PC-3 (cell line): ENCODE data around the gene WAS. TPM values are rescaled to one million over a fixed set of nuclear protein-coding genes. Genes with fewer than 3 reads are reported as not detected.
"Not testable (repeated sequence)": the region's sequence is repeated elsewhere in the genome, so short reads cannot be mapped to it uniquely, and the experiment has no call there.

Experiments used
- ATAC-seq: fragments of 200-7000 bp; cut with Tn5 transposase; 2 replicates; pipeline ENCODE4 v1.9.1; 2020; ENCODE audit warnings: mild to moderate bottlenecking, moderate library complexity
- BruUV-seq: library from RNA; stranded (reverse); fragments of 400-500 nt; replicated peaks from 2 replicates; lab custom pipeline; 2021; lab: Mats Ljungman, UMichigan
- CTCF ChIA-PET: fragments of 300-600 bp; sonication (Branson Sonifier 250); formaldehyde crosslinking; loops from one replicate; lab custom pipeline; 2022; ENCODE audit warnings: antibody characterized with exemption; lab: Charles Lee
- POLR2A ChIA-PET: fragments of 300-600 bp; sonication (Branson Sonifier 250); formaldehyde crosslinking; loops from one replicate; lab custom pipeline; 2022; ENCODE audit warnings: antibody characterized with exemption; ENCODE audit not compliant: unreplicated experiment; lab: Charles Lee
- DNase-seq: peaks from one replicate; pipeline ENCODE4 v3.0.0-alpha.2; 2015
- H2AFZ ChIP-seq: fragments of 300-600 bp; sonication (generic); 2 replicates; pipeline ENCODE4 v1.6.0; 2016; ENCODE audit warnings: antibody characterized with exemption, low read length
- H3F3A ChIP-seq: fragments of 300-600 bp; sonication (generic); one replicate; pipeline ENCODE4 v1.6.0; 2017; ENCODE audit warnings: antibody characterized with exemption, low read length, control low read depth, mild to moderate bottlenecking; ENCODE audit not compliant: unreplicated experiment
- H3K27ac ChIP-seq: fragments of 300-600 bp; sonication (generic); 2 replicates; pipeline ENCODE4 v1.5.1; 2016; ENCODE audit warnings: mild to moderate bottlenecking, low read length
- H3K27me3 ChIP-seq: fragments of 300-600 bp; sonication (generic); 2 replicates; pipeline ENCODE4 v1.6.1; 2016; ENCODE audit warnings: low read length, mixed read lengths
- H3K36me3 ChIP-seq: fragments of 300-600 bp; sonication (generic); 2 replicates; pipeline ENCODE4 v1.6.1; 2016; ENCODE audit warnings: low read depth, mixed run types, low read length, mixed read lengths
- H3K4me1 ChIP-seq: fragments of 300-600 bp; sonication (generic); 2 replicates; pipeline ENCODE4 v1.5.1; 2016; ENCODE audit warnings: low read length; ENCODE audit not compliant: insufficient read depth
- H3K4me2 ChIP-seq: fragments of 300-600 bp; sonication (generic); 2 replicates; pipeline ENCODE4 v1.6.0; 2016; ENCODE audit warnings: low read length
- H3K4me3 ChIP-seq: fragments of 300-600 bp; sonication (generic); 2 replicates; pipeline ENCODE4 v1.5.1; 2016; ENCODE audit warnings: mild to moderate bottlenecking, low read length, mixed read lengths
- H3K79me2 ChIP-seq: fragments of 300-600 bp; sonication (generic); 2 replicates; pipeline ENCODE4 v1.6.1; 2017; ENCODE audit warnings: low read length, mixed read lengths
- H3K9ac ChIP-seq: fragments of 300-600 bp; sonication (generic); 2 replicates; pipeline ENCODE4 v1.6.0; 2016; ENCODE audit warnings: mild to moderate bottlenecking, low read length
- H3K9me2 ChIP-seq: fragments of 300-600 bp; sonication (generic); replicated peaks from 2 replicates; pipeline ENCODE4 v1.6.1; 2016; ENCODE audit warnings: mixed run types, low read length, mixed read lengths
- H3K9me3 ChIP-seq: fragments of 300-600 bp; sonication (generic); 2 replicates; pipeline ENCODE4 v1.6.1; 2016; ENCODE audit warnings: low read length, mixed read lengths
- H4K20me1 ChIP-seq: fragments of 300-600 bp; sonication (generic); 2 replicates; pipeline ENCODE4 v1.6.1; 2016; ENCODE audit warnings: low read length, mixed read lengths
- EZH2 ChIP-seq: fragments of 300-600 bp; sonication (generic); IDR thresholded peaks from one replicate; pipeline ENCODE4 v1.6.1; 2017; ENCODE audit warnings: antibody characterized with exemption, mild to moderate bottlenecking, low read length; ENCODE audit not compliant: unreplicated experiment
- EZH2phosphoT487 ChIP-seq: fragments of 300-600 bp; sonication (generic); IDR thresholded peaks from 2 replicates; pipeline ENCODE4 v1.6.1; 2018; ENCODE audit warnings: mild to moderate bottlenecking, antibody characterized with exemption, low read length, borderline replicate concordance
- intact Hi-C: fragments of 100-400 bp; cut with micrococcal nuclease; formaldehyde crosslinking; loops from 2 replicates; pipeline ENCODE4 v1.9.0; 2023
- total RNA-seq: library from RNA; depleted of rRNA; stranded (reverse); fragments of >200 nt; gene quantifications from 2 replicates; pipeline ENCODE4 v1.2.3, GENCODE V29; 2014
- TF ChIP-seq, protein P1 (sequence below): fragments of 300-600 bp; sonication (generic); conservative IDR thresholded peaks from 2 replicates; pipeline ENCODE4 v1.5.1; 2017; ENCODE audit warnings: antibody characterized with exemption, low read depth, mild to moderate bottlenecking, low read length

The WAS gene
- total RNA-seq, 1 experiment from 2014 or later: 0.66 TPM

- H4K20me1 ChIP-seq: no peaks in the 10 kb centered on the region
- no peak for TF ChIP-seq EZH2
- TF ChIP-seq EZH2phosphoT487: no peak
- TF ChIP-seq, protein P1, sequence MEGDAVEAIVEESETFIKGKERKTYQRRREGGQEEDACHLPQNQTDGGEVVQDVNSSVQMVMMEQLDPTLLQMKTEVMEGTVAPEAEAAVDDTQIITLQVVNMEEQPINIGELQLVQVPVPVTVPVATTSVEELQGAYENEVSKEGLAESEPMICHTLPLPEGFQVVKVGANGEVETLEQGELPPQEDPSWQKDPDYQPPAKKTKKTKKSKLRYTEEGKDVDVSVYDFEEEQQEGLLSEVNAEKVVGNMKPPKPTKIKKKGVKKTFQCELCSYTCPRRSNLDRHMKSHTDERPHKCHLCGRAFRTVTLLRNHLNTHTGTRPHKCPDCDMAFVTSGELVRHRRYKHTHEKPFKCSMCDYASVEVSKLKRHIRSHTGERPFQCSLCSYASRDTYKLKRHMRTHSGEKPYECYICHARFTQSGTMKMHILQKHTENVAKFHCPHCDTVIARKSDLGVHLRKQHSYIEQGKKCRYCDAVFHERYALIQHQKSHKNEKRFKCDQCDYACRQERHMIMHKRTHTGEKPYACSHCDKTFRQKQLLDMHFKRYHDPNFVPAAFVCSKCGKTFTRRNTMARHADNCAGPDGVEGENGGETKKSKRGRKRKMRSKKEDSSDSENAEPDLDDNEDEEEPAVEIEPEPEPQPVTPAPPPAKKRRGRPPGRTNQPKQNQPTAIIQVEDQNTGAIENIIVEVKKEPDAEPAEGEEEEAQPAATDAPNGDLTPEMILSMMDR: no peak
- intact Hi-C loops: no loop called here
Measured at GRCh38 chrX:48685416-48685815, 1.8 kb downstream of the WAS start.

DNA sequence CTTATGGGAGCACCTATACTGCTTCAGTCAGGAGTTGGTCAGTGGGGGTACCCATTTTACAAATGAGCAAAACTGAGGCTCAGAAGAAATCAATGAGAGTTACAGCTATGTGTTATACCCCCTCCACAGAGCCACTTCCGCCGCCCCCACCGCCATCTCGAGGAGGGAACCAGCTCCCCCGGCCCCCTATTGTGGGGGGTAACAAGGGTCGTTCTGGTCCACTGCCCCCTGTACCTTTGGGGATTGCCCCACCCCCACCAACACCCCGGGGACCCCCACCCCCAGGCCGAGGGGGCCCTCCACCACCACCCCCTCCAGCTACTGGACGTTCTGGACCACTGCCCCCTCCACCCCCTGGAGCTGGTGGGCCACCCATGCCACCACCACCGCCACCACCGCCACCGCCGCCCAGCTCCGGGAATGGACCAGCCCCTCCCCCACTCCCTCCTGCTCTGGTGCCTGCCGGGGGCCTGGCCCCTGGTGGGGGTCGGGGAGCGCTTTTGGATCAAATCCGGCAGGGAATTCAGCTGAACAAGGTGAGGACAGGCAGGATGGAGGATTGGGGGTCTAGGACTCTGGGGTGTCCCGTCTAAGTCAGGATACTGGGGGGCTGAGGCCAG is 5.0 kb downstream of the WAS start:
- H3K4me2 ChIP-seq: no peak overlapping the region
- ChIA-PET POLR2A (no interaction called here), CTCF (no interaction called here)
- no peak overlapping the region for H3K27ac ChIP-seq
- DNase-seq (no peak), ATAC-seq (no peak)
- H3K9me3 ChIP-seq: no peaks in the 10 kb centered on the region
- no peaks in the 10 kb centered on the region for H3F3A ChIP-seq
- no peaks in the 10 kb centered on the region for H3K79me2 ChIP-seq
- intact Hi-C loops: no loop called here
- H3K27me3 ChIP-seq: no peaks in the 10 kb centered on the region
- no TSS peak for BruUV-seq
- no peaks in the 10 kb centered on the region for H3K36me3 ChIP-seq
- no peaks in the 10 kb centered on the region for H4K20me1 ChIP-seq
- H3K4me1 ChIP-seq: no peaks in the 10 kb centered on the region
- TF ChIP-seq, protein P1: no peak
- no peak for TF ChIP-seq EZH2phosphoT487
- no peak overlapping the region for H3K4me3 ChIP-seq
- no peaks in the 10 kb centered on the region for H3K9me2 ChIP-seq
- no peak overlapping the region for H2AFZ ChIP-seq
- H3K9ac ChIP-seq: no peak overlapping the region

More at GRCh38 chrX:48685416-48685815, 1.8 kb downstream of the WAS start:
- H3K79me2 ChIP-seq: no peaks in the 10 kb centered on the region
- H3K9me3 ChIP-seq: no peaks in the 10 kb centered on the region
- no peak for ATAC-seq
- H3K4me2 ChIP-seq: no peak overlapping the region
- H3K4me1 ChIP-seq: no peaks in the 10 kb centered on the region
- DNase-seq: no peak
- ChIA-PET POLR2A (no interaction called here), CTCF (no interaction called here)
- no peaks in the 10 kb centered on the region for H3K27me3 ChIP-seq
- no peaks in the 10 kb centered on the region for H3F3A ChIP-seq
- H3K27ac ChIP-seq: no peak overlapping the region
- H3K4me3 ChIP-seq: no peak overlapping the region
- no peaks in the 10 kb centered on the region for H3K9me2 ChIP-seq
- no peaks in the 10 kb centered on the region for H3K36me3 ChIP-seq
- no peak overlapping the region for H3K9ac ChIP-seq
- BruUV-seq: no TSS peak
- no peak overlapping the region for H2AFZ ChIP-seq

GRCh38 chrX:48689208-48689920 is 5.8 kb downstream of the WAS start:
- Histone ChIP-seq H3K27ac (no peak overlapping the region), H3F3A (no peaks in the 10 kb centered on the region), H3K4me3 (no peak overlapping the region), H3K9me2 (no peaks in the 10 kb centered on the region), H3K4me1 (no peaks in the 10 kb centered on the region), H4K20me1 (no peaks in the 10 kb centered on the region), H2AFZ (no peak overlapping the region), H3K9ac (no peak overlapping the region), H3K36me3 (no peaks in the 10 kb centered on the region), H3K4me2 (no peak overlapping the region), H3K9me3 (no peaks in the 10 kb centered on the region), H3K79me2 (no peaks in the 10 kb centered on the region), H3K27me3 (no peaks in the 10 kb centered on the region)
- TF ChIP-seq, protein P1: no peak
- no peak for TF ChIP-seq EZH2phosphoT487
- TF ChIP-seq EZH2: no peak
- BruUV-seq: no TSS peak
- ChIA-PET POLR2A (no interaction called here), CTCF (no interaction called here)
- ATAC-seq (no peak), DNase-seq (no peak)
- intact Hi-C loops: no loop called here

DNA sequence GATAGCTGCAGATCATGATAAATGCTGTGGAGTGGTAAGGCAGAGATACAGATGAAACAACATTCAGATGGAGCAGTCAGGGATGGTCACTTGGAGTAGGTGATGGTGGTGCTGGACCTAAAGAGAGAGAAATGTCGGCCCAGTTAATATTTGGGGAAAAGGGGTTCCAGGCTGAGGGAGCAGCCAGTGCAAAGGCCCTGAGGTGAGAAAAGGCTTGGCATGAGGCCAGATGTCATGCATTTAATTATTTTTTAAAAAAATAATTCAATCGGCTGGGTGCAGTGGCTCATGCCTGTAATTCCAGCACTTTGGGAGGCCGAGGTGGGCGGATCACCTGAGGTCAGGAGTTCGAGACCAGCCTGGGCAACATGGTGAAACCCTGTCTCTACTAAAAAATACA is 8.1 kb downstream of the WAS start:
- H3K36me3 ChIP-seq, H3K9me2 ChIP-seq, BruUV-seq, H3K27ac ChIP-seq, intact Hi-C loops, H4K20me1 ChIP-seq, H3K4me1 ChIP-seq, CTCF ChIA-PET, H3F3A ChIP-seq, H2AFZ ChIP-seq, DNase-seq, H3K4me3 ChIP-seq, H3K9me3 ChIP-seq, H3K79me2 ChIP-seq, H3K27me3 ChIP-seq, H3K4me2 ChIP-seq, H3K9ac ChIP-seq, ATAC-seq: not testable (repeated sequence)
- POLR2A ChIA-PET: interaction anchor here (0.7 kb wide), 1 partner anchor 12 kb away, joined by 4 read pairs; no protein-coding TSS in a partner anchor
